Hepatocyte (in vitro differentiated cells): ENCODE data around the gene IFNA6. TPM values are rescaled to one million over a fixed set of nuclear protein-coding genes. Genes with fewer than 3 reads are reported as not detected.

Source experiments
- DNase-seq: peaks from one replicate; pipeline ENCODE4 v3.0.0-alpha.2; 2016; ENCODE audit warnings: low spot score
- H2AFZ ChIP-seq: fragments of 200-600 bp; sonication (generic); 2 replicates; pipeline ENCODE4 v1.6.0; 2016; ENCODE audit warnings: antibody characterized with exemption, mild to moderate bottlenecking
- H3K27ac ChIP-seq: fragments of 200-600 bp; sonication (generic); 2 replicates; pipeline ENCODE4 v1.5.1; 2016; ENCODE audit warnings: mild to moderate bottlenecking
- H3K27me3 ChIP-seq: fragments of 200-600 bp; sonication (generic); 2 replicates; pipeline ENCODE4 v1.6.1; 2016
- H3K36me3 ChIP-seq: fragments of 200-600 bp; sonication (generic); replicated peaks from 2 replicates; pipeline ENCODE4 v1.5.1; 2016; ENCODE audit warnings: low read depth; ENCODE audit not compliant: insufficient read depth
- H3K4me1 ChIP-seq: fragments of 200-600 bp; sonication (generic); 2 replicates; pipeline ENCODE4 v1.5.1; 2016; ENCODE audit warnings: mild to moderate bottlenecking, moderate library complexity; ENCODE audit not compliant: insufficient read depth
- H3K4me2 ChIP-seq: fragments of 200-600 bp; sonication (generic); 2 replicates; pipeline ENCODE4 v1.6.0; 2016
- H3K4me3 ChIP-seq: fragments of 200-600 bp; sonication (generic); 2 replicates; pipeline ENCODE4 v1.5.1; 2016; ENCODE audit warnings: mild to moderate bottlenecking
- H3K79me2 ChIP-seq: fragments of 200-600 bp; sonication (generic); 2 replicates; pipeline ENCODE4 v1.6.0; 2017; ENCODE audit warnings: mild to moderate bottlenecking
- H3K9me2 ChIP-seq: fragments of 200-600 bp; sonication (generic); replicated peaks from 2 replicates; pipeline ENCODE4 v1.6.0; 2017; ENCODE audit warnings: mild to moderate bottlenecking; ENCODE audit not compliant: insufficient read depth
- H3K9me3 ChIP-seq: fragments of 200-600 bp; sonication (generic); 2 replicates; pipeline ENCODE4 v1.5.1; 2016; ENCODE audit warnings: low read depth, mild to moderate bottlenecking
- H4K20me1 ChIP-seq: fragments of 200-600 bp; sonication (generic); 2 replicates; pipeline ENCODE4 v1.6.0; 2016; ENCODE audit warnings: mild to moderate bottlenecking; ENCODE audit not compliant: insufficient read depth, poor library complexity, severe bottlenecking
- CTCF ChIP-seq: fragments of 200-600 bp; sonication (generic); IDR thresholded peaks from 2 replicates; pipeline ENCODE4 v1.5.1; 2016; ENCODE audit warnings: antibody characterized with exemption, mild to moderate bottlenecking; ENCODE audit not compliant: poor library complexity
- EZH2 ChIP-seq: fragments of 200-600 bp; sonication (generic); IDR thresholded peaks from 2 replicates; pipeline ENCODE4 v1.6.1; 2016; ENCODE audit warnings: antibody characterized with exemption, mild to moderate bottlenecking, borderline replicate concordance
- EZH2phosphoT487 ChIP-seq: fragments of 200-600 bp; sonication (generic); IDR thresholded peaks from one replicate; pipeline ENCODE4 v1.6.1; 2018; ENCODE audit warnings: antibody characterized with exemption, mild to moderate bottlenecking, low read depth, moderate library complexity; ENCODE audit not compliant: unreplicated experiment, severe bottlenecking
- WGBS: methylation state at CpG from one replicate; pipeline ENCODE4 v1.1.6; 2016; ENCODE audit warnings: low lambda C conversion rate; ENCODE audit errors: missing lambda C conversion rate; 5-methylcytosine and 5-hydroxymethylcytosine counted together
- polyA plus RNA-seq: library from polyadenylated mRNA; unstranded; fragments of >200 nt; fragmentation: Nextera tagmentation; extraction: Ambion mirVana; gene quantifications from 2 replicates; pipeline ENCODE4 v1.2.1, GENCODE V29; 2016
- total RNA-seq: library from RNA; depleted of rRNA; stranded (reverse); fragments of >200 nt; gene quantifications from 2 replicates; pipeline ENCODE4 v1.2.3, GENCODE V29; 2014

Gene IFNA6
- total and polyA plus RNA-seq, 2 experiments from 2014 or later: not detected

- Histone ChIP-seq H3K36me3 (no peaks in the 10 kb centered on the region), H2AFZ (no peak overlapping the region), H3K9me3 (no peaks in the 10 kb centered on the region), H3K4me1 (no peaks in the 10 kb centered on the region), H3K79me2 (no peaks in the 10 kb centered on the region), H3K4me3 (no peak overlapping the region), H4K20me1 (no peaks in the 10 kb centered on the region), H3K4me2 (no peak overlapping the region), H3K27ac (no peak overlapping the region), H3K9me2 (no peaks in the 10 kb centered on the region), H3K27me3 (peaks cover 3% of the 10 kb centered on the region)
- TF ChIP-seq EZH2phosphoT487: no peak
- peak; percentile 88 for TF ChIP-seq CTCF
- no peak for TF ChIP-seq EZH2
- DNase-seq: peak; percentile 69
- WGBS: 20% methylated on average over 7 of the region's 7 CpGs
These were observed 32.4 kb downstream of the IFNA6 start for GRCh38 chr9:21317956-21318923.

- DNase-seq: peak; percentile 10
- Histone ChIP-seq H3K4me3 (no peak overlapping the region), H3K9me2 (no peaks in the 10 kb centered on the region), H3K27ac (no peak overlapping the region), H2AFZ (no peak overlapping the region), H3K4me2 (no peak overlapping the region), H3K36me3 (no peaks in the 10 kb centered on the region), H3K27me3 (peaks cover 3% of the 10 kb centered on the region), H3K4me1 (no peaks in the 10 kb centered on the region), H4K20me1 (no peaks in the 10 kb centered on the region), H3K9me3 (no peaks in the 10 kb centered on the region), H3K79me2 (no peaks in the 10 kb centered on the region)
- no peak for TF ChIP-seq EZH2phosphoT487
- no peak for TF ChIP-seq CTCF
- TF ChIP-seq EZH2: no peak
- WGBS: 32% methylated on average over 3 of the region's 3 CpGs
These were observed 33.8 kb downstream of the IFNA6 start for GRCh38 chr9:21316860-21317259.

GRCh38 chr9:21316032-21316842 is 34.5 kb downstream of the IFNA6 start:
- Histone ChIP-seq H4K20me1 (no peaks in the 10 kb centered on the region), H3K27me3 (peaks cover 3% of the 10 kb centered on the region), H3K27ac (no peak overlapping the region), H3K36me3 (no peaks in the 10 kb centered on the region), H2AFZ (no peak overlapping the region), H3K9me2 (no peaks in the 10 kb centered on the region), H3K4me1 (no peaks in the 10 kb centered on the region), H3K4me2 (no peak overlapping the region), H3K79me2 (no peaks in the 10 kb centered on the region), H3K9me3 (no peaks in the 10 kb centered on the region), H3K4me3 (no peak overlapping the region)
- DNase-seq: no peak
- WGBS: 69% methylated on average over 8 of the region's 8 CpGs
- TF ChIP-seq EZH2 (no peak), EZH2phosphoT487 (no peak), CTCF (no peak)
